Chondrocyte (in vitro differentiated cells): Measurements from ENCODE around the gene RPL13. TPM values are rescaled to one million over a fixed set of nuclear protein-coding genes. Genes with fewer than 3 reads are reported as not detected.

Experiments
- DNase-seq: peaks from one replicate; pipeline ENCODE4 v3.0.0; 2021; ENCODE audit warnings: mixed read lengths, low spot score
- H3K27ac Mint-ChIP-seq: one replicate; pipeline ENCODE4 v1.8.0; 2021; ENCODE audit warnings: mild to moderate bottlenecking, moderate library complexity, mixed read lengths; ENCODE audit not compliant: unreplicated experiment
- H3K27me3 Mint-ChIP-seq: 2 replicates; pipeline ENCODE4 v1.8.0; 2021; ENCODE audit warnings: low read depth, mixed read lengths
- H3K36me3 Mint-ChIP-seq: 2 replicates; pipeline ENCODE4 v1.8.0; 2021; ENCODE audit warnings: low read depth, mixed read lengths
- H3K4me1 Mint-ChIP-seq: 2 replicates; pipeline ENCODE4 v1.8.0; 2021; ENCODE audit warnings: low read depth, mild to moderate bottlenecking, mixed read lengths
- H3K4me3 Mint-ChIP-seq: one replicate; pipeline ENCODE4 v1.8.0; 2021; ENCODE audit warnings: mild to moderate bottlenecking, moderate library complexity, mixed read lengths; ENCODE audit not compliant: unreplicated experiment
- H3K9me3 Mint-ChIP-seq: 2 replicates; pipeline ENCODE4 v1.8.0; 2021; ENCODE audit warnings: low read depth, mixed read lengths
- total RNA-seq: library from RNA; stranded (reverse); gene quantifications from 3 replicates; pipeline ENCODE4 v1.2.1, GENCODE V29; 2021
- TF ChIP-seq, protein P1 (sequence below): fragments of 200-600 bp; sonication (generic); IDR thresholded peaks from 2 replicates; pipeline ENCODE4 v1.5.0; 2021; ENCODE audit warnings: antibody characterized with exemption, mild to moderate bottlenecking, moderate library complexity

RPL13 gene
- total RNA-seq, 1 donor from 2014 or later = 1,149 TPM

DNA sequence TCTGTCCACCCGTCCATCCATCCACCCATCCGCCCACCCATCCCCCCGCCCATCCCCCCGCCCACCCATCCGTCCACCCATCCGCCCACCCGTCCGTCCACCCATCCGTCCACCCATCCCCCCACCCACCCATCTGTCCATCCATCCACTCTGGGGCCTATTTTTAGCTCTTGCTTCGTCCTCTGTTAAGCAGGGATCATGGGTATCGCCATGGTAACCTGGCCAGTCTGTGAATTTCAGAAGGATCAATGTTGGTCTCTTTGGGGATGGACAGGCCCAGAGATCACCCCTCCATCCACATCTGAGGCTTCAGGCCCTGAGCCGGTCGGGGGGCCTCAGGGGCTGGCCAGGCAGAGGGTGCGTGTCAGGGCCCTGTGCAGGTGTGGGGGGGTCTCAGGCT is 37.7 kb downstream of the RPL13 start:
- peaks cover 15% of the 10 kb centered on the region for H3K4me1 Mint-ChIP-seq
- TF ChIP-seq, protein P1, sequence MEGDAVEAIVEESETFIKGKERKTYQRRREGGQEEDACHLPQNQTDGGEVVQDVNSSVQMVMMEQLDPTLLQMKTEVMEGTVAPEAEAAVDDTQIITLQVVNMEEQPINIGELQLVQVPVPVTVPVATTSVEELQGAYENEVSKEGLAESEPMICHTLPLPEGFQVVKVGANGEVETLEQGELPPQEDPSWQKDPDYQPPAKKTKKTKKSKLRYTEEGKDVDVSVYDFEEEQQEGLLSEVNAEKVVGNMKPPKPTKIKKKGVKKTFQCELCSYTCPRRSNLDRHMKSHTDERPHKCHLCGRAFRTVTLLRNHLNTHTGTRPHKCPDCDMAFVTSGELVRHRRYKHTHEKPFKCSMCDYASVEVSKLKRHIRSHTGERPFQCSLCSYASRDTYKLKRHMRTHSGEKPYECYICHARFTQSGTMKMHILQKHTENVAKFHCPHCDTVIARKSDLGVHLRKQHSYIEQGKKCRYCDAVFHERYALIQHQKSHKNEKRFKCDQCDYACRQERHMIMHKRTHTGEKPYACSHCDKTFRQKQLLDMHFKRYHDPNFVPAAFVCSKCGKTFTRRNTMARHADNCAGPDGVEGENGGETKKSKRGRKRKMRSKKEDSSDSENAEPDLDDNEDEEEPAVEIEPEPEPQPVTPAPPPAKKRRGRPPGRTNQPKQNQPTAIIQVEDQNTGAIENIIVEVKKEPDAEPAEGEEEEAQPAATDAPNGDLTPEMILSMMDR = no peak
- no peak for DNase-seq
- H3K27ac Mint-ChIP-seq = no peak overlapping the region
- H3K27me3 Mint-ChIP-seq = no peaks in the 10 kb centered on the region
- H3K36me3 Mint-ChIP-seq = no peaks in the 10 kb centered on the region
- no peaks in the 10 kb centered on the region for H3K9me3 Mint-ChIP-seq
- no peak overlapping the region for H3K4me3 Mint-ChIP-seq

DNA sequence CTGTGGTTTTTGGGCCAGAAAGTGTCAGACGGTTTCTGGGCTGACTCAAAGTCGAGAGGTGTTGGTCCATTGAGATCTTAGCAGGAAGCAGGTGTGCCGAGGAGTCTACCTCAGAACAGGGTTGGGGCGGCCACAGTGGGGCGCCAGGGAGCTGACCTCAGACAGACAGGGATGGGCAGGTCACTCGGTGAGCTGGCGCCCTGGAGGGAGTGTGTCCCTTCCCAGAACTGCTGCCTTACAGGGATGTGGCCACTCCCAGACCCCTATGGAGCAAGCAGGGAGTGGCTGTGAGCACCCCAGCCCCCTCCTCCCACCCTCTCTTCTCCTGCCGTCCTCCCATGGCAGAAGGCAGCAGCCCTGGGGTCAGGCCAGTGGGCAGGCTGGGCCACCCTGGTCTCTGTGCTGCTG is 39.0 kb downstream of the RPL13 start:
- H3K4me3 Mint-ChIP-seq = no peak overlapping the region
- no peak overlapping the region for H3K27ac Mint-ChIP-seq
- no peaks in the 10 kb centered on the region for H3K36me3 Mint-ChIP-seq

GRCh38 chr16:89599902-89600301 is 39.4 kb downstream of the RPL13 start:
- peaks cover 15% of the 10 kb centered on the region for H3K4me1 Mint-ChIP-seq
- no peak for DNase-seq
- H3K27me3 Mint-ChIP-seq = no peaks in the 10 kb centered on the region
- H3K27ac Mint-ChIP-seq = no peak overlapping the region
- H3K9me3 Mint-ChIP-seq = no peaks in the 10 kb centered on the region
- no peak overlapping the region for H3K4me3 Mint-ChIP-seq
- H3K36me3 Mint-ChIP-seq = no peaks in the 10 kb centered on the region
- TF ChIP-seq, protein P1 = no peak

More for the DNA sequence above, 39.0 kb downstream of the RPL13 start:
- Mint-ChIP-seq H3K9me3 (no peaks in the 10 kb centered on the region), H3K4me1 (peaks cover 15% of the 10 kb centered on the region), H3K27me3 (no peaks in the 10 kb centered on the region)
- TF ChIP-seq, protein P1 = peak; percentile 54
- no peak for DNase-seq

DNA sequence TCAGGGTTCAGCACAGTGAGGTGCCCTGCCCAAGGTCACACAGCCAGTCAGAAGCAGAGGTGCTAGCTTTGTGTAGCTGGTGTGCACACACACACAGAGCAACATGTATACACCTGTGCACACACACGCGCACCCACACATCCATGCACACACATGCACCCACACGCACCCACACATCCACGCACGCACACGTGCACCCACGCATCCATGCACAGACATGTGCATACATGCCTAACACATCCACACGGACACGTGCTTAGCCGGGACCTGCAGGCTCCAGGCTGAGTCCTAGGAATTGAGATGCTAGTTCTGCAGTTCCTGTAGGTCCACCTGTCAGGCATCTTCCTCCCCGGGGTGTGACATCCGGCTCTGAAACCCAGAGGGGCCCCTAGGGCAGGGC is 39.9 kb downstream of the RPL13 start:
- Mint-ChIP-seq H3K36me3 (no peaks in the 10 kb centered on the region), H3K4me3 (no peak overlapping the region), H3K4me1 (peaks cover 15% of the 10 kb centered on the region), H3K9me3 (no peaks in the 10 kb centered on the region), H3K27me3 (no peaks in the 10 kb centered on the region), H3K27ac (no peak overlapping the region)
- no peak for DNase-seq
- TF ChIP-seq, protein P1 = no peak

GRCh38 chr16:89600956-89601355 is 40.5 kb downstream of the RPL13 start:
- TF ChIP-seq, protein P1 = no peak
- Mint-ChIP-seq H3K27ac (peak overlapping the region; percentile 32), H3K36me3 (no peaks in the 10 kb centered on the region), H3K4me3 (no peak overlapping the region), H3K27me3 (no peaks in the 10 kb centered on the region), H3K9me3 (no peaks in the 10 kb centered on the region), H3K4me1 (peaks cover 15% of the 10 kb centered on the region)
- DNase-seq = no peak
